Measurements from ENCODE around the gene USP11.

- TF ChIP-seq CTCF (IDR thresholded peaks at IDR 0.05) (no peak), POLR2A (IDR thresholded peaks at IDR 0.05) (no peak)
Observed at GRCh38 chrX:47296766-47297365, 64.1 kb downstream of the USP11 start.

All from testis (tissue), 2 donors.